Left ventricle myocardium superior (tissue), 1 donor: ENCODE data around the gene ZP1. TPM values are rescaled to one million over a fixed set of nuclear protein-coding genes. Genes with fewer than 3 reads are reported as not detected.

ENCODE experiments used
- ATAC-seq: fragments of 200-7000 bp; cut with Tn5 transposase; one replicate; pipeline ENCODE4 v1.9.1; 2020; ENCODE audit warnings: mild to moderate bottlenecking, moderate library complexity
- DNase-seq: peaks from one replicate; pipeline ENCODE4 v3.0.0-alpha.2; 2020
- intact Hi-C: fragments of 100-400 bp; cut with micrococcal nuclease; formaldehyde crosslinking; loops from one replicate; pipeline ENCODE4 v1.11.0; 2022
- total RNA-seq: library from RNA; stranded (reverse); fragmentation: NEBNext Ultra II Directional; extraction: Animal tissue kit (Norgen Biotek cat#: 25700); gene quantifications from one replicate; pipeline ENCODE4 v1.2.1, GENCODE V29; 2021
- donor health status: DM: no; HTN: yes; CAD: no; lungs with severe emphysema.

The ZP1 gene
- total RNA-seq, 1 donor from 2014 or later = not detected

- peak; percentile 95 for ATAC-seq
- peak; percentile 98 for DNase-seq
- intact Hi-C loops = no loop called here
Observed at GRCh38 chr11:60841797-60842667, 25.3 kb upstream of the ZP1 start, which contains the start of gene CCDC86. Gene CCDC86 (plus strand): TSS chr11:60842113. CDS start chr11:60842125, 12 bp downstream.

DNA sequence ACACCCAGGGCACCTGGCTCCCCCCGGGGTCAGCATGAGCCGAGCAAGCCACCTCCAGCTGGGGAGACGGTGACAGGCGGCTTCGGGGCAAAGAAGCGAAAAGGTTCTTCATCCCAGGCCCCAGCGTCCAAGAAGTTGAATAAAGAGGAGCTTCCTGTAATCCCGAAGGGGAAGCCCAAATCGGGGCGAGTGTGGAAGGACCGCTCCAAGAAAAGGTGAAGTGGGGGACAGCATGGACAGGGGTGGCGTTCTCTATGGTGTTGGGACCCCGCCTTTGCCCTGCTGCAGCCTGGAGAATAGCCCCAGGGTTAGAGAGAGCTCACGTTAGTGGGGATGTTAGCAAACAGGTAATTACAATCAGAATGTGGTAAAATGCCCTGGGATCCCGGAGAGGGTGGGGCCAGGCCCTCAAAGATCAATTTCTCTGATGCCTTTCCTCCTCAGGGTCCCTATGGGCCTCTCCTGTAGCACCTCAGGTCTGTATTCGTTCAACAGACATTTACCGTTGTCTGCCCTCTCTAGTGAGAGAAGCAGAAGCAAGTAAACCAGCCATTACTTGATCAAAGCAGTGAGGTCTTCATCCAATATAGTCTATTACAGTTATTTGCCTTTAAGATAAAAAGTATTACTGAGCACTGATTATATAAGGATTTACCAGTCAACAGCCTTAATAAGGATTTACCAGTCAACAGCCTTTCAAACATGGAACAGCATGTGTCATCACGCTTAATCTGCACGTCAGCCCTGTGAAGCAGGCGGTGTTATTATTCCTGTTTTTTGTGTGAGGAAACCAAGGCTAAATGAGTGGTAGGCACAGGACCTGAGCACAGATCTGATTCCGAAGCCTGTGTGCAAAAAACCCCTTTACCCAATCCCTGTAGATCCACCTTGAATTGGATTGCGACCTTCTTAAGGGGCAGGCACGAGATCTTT is 24.4 kb upstream of the ZP1 start:
- no peak for ATAC-seq
- DNase-seq = no peak
- intact Hi-C loops = no loop called here

- ATAC-seq (no peak), DNase-seq (no peak)
- intact Hi-C loops = no loop called here
Observed at GRCh38 chr11:60844045-60844869, 23.1 kb upstream of the ZP1 start.

GRCh38 chr11:60844870-60845221 is 22.5 kb upstream of the ZP1 start:
- no peak for ATAC-seq
- DNase-seq = no peak
- intact Hi-C loops = no loop called here

GRCh38 chr11:60845338-60845737 is 22.0 kb upstream of the ZP1 start:
- ATAC-seq = no peak
- DNase-seq = no peak
- intact Hi-C loops = no loop called here

DNA sequence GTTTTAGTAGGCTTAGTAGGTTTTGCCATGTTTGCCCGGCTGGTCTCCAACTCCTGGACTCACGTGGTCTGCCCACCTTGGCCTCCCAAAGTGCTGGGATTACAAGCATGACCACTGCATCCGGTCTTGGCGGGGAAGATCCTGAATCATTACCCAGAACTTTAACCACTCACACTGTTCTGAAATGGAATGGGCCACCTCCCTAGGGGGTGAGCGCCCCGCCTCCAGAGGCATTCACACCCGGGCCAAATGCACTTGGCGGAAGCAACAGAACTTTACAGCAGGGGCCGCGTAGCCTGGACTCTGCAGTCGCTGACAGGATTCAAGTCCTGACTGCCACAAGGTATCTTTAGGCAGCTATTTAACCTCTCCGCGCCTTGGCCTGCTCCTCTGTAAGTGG is 20.1 kb upstream of the ZP1 start:
- DNase-seq = no peak

GRCh38 chr11:60847896-60848295 is 19.4 kb upstream of the ZP1 start:
- ATAC-seq (no peak), DNase-seq (no peak)
- intact Hi-C loops = no loop called here

More for the DNA sequence above, 20.1 kb upstream of the ZP1 start:
- intact Hi-C loops = no loop called here
- no peak for ATAC-seq

DNA sequence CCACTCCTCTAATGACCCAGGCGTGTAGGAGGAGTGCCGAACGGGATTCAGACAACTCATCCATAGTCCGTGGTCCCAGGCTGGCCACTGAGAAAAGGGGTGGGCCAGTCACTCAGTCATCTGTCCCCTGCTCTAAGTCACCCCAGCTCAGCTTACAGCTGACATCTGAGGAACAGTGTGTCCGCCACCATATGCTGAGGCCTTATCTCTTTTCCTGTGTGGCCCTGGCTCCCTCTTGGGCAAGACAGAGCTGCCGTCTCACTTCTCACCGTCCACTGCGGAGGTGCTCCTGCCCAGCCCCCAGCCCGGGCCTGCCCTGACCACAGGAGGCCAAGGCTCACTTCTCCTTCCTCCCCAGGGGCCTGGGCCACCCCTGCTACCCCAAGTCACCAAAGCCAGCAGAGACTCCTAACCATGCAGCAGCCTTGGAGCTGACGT is 18.6 kb upstream of the ZP1 start:
- DNase-seq = no peak

GRCh38 chr11:60849641-60850520 is 17.5 kb upstream of the ZP1 start:
- DNase-seq (no peak), ATAC-seq (no peak)
- intact Hi-C loops = no loop called here

More for the DNA sequence above, 18.6 kb upstream of the ZP1 start:
- intact Hi-C loops = no loop called here
- ATAC-seq = no peak

DNA sequence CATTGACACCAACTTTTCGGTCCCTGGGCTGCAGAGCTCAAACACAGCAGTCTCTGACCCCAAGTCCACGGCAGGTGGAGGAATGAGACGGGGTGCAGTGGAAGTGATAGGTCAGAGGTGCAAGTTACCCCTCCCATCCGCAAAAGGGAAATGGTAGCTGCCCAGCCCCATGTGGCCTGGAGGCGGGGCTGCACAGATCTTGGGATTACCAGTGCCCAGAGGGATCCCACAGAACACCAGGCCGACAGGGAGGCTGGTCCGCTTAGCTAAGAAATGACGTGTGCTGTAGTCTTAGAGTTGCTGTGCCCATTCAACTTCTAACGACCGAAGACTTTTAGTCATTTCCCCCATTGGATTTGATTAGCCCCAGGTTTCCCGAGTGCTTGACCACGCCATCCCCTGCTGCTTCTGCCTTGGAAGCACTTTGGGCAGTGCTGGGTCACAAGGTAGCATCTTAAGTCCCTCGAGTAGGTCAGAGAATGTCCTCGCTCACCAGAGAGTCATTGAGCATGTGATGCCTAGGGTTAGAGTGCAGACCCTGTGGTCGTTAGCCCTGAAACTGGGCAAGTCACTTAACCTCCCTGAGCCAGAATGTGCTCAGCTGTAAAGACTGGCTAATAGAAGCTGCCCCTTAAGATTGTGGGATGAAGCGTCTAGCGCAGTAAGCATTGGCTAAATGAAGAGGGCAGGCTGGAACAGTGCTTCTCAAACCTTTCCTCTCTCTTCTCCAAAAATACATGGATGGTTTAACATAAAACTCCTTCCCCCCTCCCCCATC is 15.8 kb upstream of the ZP1 start:
- intact Hi-C loops = no loop called here
- no peak for ATAC-seq
- no peak for DNase-seq

- ATAC-seq = no peak
- DNase-seq = no peak
- intact Hi-C loops = no loop called here
Observed at GRCh38 chr11:60852117-60852981, 15.0 kb upstream of the ZP1 start.

DNA sequence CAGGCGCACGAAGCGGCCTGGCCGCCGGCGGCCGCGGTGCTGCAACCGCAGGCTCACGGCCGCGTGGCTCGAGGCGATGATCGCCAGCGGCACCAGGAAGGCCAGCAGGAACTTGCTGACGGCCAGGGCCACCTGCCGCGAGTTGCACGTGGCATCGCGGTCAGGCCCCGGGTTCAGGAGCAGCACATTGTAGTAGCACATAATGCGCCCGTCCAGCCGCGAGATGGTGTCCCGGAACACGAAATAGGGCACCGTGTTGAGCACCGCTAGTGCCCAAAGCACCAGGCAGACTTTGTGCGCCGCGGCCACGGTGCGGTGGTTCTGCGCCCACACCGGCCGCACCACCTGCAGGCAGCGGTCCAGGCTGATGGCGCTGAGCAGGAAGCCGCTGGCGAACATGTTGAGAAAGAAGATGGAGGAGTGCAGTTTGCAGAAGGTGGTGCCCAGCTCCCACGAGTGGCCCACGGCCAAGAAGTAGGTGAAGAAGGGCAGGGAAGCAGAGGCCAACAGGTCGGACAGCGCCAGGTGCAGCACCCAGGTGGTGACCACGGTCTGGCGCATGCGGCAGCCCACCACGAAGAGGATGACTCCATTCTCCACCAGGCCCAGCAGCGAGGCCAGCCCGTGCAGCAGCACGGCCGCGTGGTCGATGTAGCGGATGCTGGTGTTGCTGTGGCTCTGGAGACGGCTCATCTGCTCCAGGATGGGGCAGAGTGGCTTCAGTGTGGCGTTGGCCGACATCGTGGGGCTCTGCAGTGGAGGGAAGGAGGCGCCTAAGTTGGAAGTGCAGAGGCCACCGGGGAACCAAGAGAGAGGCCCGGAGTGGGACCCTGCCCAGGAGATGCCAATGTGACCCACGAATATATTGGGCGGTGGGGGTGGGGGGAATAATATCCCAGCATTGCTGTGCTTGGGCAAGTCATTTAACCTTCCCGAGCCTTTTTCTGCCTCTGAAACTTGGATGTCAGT is 14.1 kb upstream of the ZP1 start:
- ATAC-seq (no peak), DNase-seq (no peak)
- intact Hi-C loops = no loop called here

DNA sequence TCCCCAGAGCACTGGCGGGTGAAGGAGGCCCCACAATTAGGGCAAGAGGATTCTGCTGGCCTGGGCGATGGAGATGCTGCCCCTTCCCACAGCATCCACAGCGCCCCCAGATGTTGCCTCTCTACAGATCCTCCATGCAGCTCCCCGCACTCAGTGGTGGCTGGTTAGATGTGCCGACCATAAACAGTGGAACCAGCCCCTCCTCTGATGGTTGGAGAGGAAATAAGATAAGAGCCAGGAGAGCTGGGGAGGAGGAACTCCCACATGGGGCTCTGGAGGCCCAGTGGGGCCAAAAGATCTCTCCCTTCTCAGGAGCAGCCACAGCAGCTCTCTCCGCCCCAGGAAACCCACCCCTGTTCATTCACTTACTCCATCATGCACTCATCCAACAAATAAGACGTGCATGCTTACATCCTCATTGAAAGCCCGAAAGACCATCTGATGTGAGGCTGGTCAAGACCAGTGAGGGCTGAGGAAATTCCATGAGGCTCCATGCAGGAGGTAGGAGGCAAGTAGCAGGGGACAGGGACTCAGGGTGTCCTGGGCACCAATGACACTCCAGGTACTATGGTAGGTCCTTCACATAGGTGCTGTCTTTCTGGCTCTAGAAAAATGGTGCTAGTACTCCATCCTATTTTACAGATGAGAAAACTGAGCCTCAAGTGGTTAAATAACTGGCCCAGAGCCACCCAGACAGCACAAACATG is 13.0 kb upstream of the ZP1 start:
- ATAC-seq (peak; percentile 35), DNase-seq (no peak)
- intact Hi-C loops = no loop called here

DNA sequence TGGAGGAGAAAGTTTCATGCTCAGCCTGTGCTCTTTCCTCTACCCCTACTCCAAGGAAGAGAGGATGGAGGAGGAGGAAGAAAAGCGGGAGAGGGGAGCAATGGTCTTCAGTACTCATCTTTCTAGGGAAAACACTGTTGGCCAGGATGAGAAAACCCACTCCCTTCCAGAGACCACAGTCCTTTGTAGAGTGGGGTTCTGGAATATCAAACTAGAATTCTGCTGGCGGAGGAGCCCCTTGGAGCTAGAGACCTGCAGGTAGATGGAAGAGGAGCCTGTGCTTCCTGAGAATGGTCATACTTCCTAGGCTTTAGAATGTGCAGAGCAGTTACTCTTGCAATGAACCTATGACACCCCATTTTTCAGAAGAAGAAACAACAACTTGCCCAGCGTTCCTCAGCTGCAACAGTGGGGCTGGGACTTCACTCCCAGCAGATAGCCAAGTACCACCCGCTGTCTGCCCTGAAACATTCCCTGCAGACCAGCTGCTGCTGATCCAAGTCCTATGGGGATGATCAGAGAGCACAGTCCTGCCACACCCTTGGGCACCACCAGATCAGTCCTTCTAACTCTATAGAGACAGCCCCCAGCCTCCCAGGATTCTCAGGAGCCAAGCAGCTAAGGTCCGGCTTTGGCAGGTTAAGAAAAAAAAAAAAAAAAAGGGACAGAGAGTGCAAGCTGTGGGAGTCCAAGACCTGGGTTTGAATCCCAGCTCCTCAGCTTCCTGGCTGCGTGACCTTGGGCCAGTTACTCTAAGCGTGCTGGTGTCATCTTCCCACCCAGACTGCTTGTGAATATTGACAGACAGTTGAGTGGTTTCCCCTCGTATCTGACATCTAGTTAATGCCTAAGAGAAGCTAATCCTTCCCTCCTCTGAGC is 12.3 kb upstream of the ZP1 start:
- DNase-seq (no peak), ATAC-seq (peak; percentile 32)
- intact Hi-C loops = no loop called here
